ENCODE results near the gene TRHDE.

GRCh38 chr12:72692338-72692737, 420.2 kb downstream of the TRHDE start:
- TF ChIP-seq POLR2A (IDR thresholded peaks at IDR 0.05; ENCODE audit: low read depth, low read length) (no peak), TAF1 (IDR thresholded peaks at IDR 0.05; ENCODE audit: borderline replicate concordance, low read depth, low read length) (no peak)

Data from GM12892 (cell line).